Measurements from ENCODE around the gene TMEM242.
A peak's percentile ranks its signal among the peaks of the same experiment; 100 is the strongest.

The TMEM242 gene

DNA sequence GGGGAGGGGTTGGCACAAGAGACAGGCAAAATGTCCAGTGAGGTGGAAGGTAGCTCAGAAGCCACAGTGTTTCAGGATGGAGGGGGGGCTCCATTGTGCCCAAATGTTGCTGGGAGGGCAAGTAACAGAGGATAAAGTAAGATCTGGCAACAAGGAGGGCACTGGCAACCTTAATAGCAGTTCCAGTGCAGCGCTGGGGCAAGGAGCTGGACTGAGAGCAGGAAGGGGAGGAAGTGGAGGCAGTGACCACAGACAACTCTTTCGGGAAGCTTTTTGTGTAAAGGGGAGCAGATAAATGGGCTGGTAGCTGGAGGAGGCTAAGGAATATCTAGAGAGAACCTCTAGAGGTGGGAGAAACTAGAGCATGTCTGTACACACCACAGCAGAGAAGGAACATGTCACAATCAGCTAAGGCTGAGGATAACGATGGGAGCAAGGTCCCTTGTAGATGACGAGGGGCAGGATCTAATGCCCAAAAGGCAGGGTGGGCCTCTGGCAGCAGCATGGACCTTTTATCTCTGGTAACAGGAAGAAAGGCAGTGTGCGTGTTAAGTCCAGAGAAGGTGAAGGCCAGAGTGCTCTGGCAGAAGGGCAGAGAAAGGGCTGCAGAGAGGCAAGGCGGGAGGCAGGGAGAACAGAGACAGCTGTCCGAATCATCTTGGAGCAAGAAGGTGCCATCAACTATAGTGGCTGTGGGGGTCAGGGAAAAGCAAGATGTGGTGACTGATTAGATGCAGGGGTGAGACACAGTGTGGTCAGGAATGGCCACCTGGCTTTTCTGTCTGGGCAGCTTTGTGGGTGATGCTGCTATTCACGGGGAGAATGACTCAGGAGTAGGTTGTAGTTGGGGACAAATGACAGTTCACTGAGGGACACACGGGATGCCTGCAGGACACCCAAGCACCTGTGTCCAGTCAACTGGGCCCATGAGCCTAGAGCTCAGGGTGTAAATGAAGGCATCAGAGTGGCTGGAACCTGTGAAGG lies 17.4 kb downstream of the TMEM242 start:
- peak overlapping the region; percentile 69 to 71 for H3K27ac ChIP-seq (ENCODE audit: low read depth in 2 of 2, low read length in 2 of 2)
- H3K4me1 ChIP-seq (ENCODE audit: control insufficient read depth in 2 of 2, insufficient read depth in 2 of 2, low read length in 2 of 2): peaks cover 20 to 36% of the 10 kb centered on the region in 2 donors
- H3K4me3 ChIP-seq (ENCODE audit: low read length in 2 of 2): peak overlapping the region in 1 of 2 donors; percentile 48

DNA sequence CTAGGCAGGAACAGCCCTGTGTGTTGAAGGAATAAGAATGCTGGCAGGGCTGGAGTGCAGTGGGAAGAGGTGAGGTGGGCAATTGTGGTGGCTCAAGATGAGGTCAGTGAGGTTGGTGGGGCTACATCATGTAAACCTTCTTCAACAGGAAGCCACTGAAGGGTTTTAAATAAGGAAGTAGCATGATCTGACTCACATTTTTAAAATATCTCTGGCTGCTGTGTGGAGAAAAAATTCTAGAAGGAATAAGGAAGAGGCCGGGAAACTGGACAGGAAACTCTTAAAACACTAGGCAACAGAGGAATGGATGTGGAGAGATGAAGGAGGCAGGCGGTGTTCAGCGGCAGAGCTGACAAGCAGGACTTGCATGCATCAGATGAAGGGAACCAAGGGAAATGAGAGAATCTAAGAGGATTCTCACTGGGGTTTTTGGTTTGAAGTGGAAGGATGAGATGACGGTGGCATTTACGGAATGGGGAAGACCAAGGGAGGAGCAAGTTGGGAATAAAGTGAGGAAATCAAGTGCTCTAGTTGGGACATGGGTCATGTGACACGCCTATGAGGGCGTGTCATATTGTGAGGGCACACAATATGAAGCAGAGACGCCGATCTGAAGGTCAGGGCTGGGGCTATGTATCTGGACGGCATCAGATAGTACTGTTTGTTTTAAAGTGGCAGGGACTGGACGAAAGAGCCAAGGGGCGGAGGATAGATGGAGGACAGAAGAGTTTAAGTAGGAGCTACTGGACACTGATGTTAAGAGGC lies 18.2 kb downstream of the TMEM242 start:
- no peaks in the 10 kb centered on the region for H3K27me3 ChIP-seq (ENCODE audit: control insufficient read depth in 2 of 2, insufficient read depth in 2 of 2, low read length in 2 of 2)
- peak overlapping the region; percentile 69 to 71 for H3K27ac ChIP-seq (ENCODE audit: low read depth in 2 of 2, low read length in 2 of 2)
- H3K9ac ChIP-seq (ENCODE audit: low read depth in 1 of 2, low read length in 2 of 2): no peak overlapping the region
- no peaks in the 10 kb centered on the region for H3K36me3 ChIP-seq (ENCODE audit: control insufficient read depth in 2 of 2, insufficient read depth in 2 of 2, low read length in 2 of 2)
- H3K4me1 ChIP-seq (ENCODE audit: control insufficient read depth in 2 of 2, insufficient read depth in 2 of 2, low read length in 2 of 2): peaks cover 20 to 36% of the 10 kb centered on the region in 2 donors
- peak overlapping the region in 1 of 2 donors; percentile 48 for H3K4me3 ChIP-seq (ENCODE audit: low read length in 2 of 2)
- H3K9me3 ChIP-seq (ENCODE audit: control insufficient read depth in 2 of 2, low read length in 2 of 2): no peaks in the 10 kb centered on the region

More for the DNA sequence above, 17.4 kb downstream of the TMEM242 start:
- H3K9me3 ChIP-seq (ENCODE audit: control insufficient read depth in 2 of 2, low read length in 2 of 2): no peaks in the 10 kb centered on the region
- peaks cover 5 to 6% of the 10 kb centered on the region in 2 donors for H3K36me3 ChIP-seq (ENCODE audit: control insufficient read depth in 2 of 2, insufficient read depth in 2 of 2, low read length in 2 of 2)
- H3K9ac ChIP-seq (ENCODE audit: low read depth in 1 of 2, low read length in 2 of 2): no peak overlapping the region
- no peaks in the 10 kb centered on the region for H3K27me3 ChIP-seq (ENCODE audit: control insufficient read depth in 2 of 2, insufficient read depth in 2 of 2, low read length in 2 of 2)

DNA sequence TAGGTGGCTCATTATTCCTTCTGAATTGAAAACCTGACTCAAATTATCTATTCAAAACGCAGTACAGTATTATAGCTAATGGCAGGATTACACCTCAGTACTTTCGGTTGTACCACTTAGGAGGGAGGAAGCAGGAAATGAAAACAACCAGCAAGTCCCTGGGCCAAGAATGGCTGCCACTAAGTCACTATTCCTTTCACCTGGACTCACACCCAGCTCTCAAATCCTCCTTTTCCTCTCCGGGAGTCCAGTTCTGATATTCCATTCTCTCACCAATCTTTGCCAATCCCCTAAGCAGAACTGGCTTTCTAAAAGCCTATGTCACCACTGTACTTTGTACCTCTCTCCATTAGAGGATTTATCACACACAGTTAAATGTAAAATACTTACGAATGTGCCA lies 20.6 kb downstream of the TMEM242 start:
- Histone ChIP-seq H3K36me3 (ENCODE audit: control insufficient read depth in 2 of 2, insufficient read depth in 2 of 2, low read length in 2 of 2) (no peaks in the 10 kb centered on the region), H3K27me3 (ENCODE audit: control insufficient read depth in 2 of 2, insufficient read depth in 2 of 2, low read length in 2 of 2) (no peaks in the 10 kb centered on the region), H3K9me3 (ENCODE audit: control insufficient read depth in 2 of 2, low read length in 2 of 2) (no peaks in the 10 kb centered on the region), H3K9ac (ENCODE audit: low read depth in 1 of 2, low read length in 2 of 2) (no peak overlapping the region), H3K4me1 (ENCODE audit: control insufficient read depth in 2 of 2, insufficient read depth in 2 of 2, low read length in 2 of 2) (peaks cover 20 to 36% of the 10 kb centered on the region in 2 donors), H3K4me3 (ENCODE audit: low read length in 2 of 2) (peak overlapping the region; percentile 15 to 20), H3K27ac (ENCODE audit: low read depth in 2 of 2, low read length in 2 of 2) (peak overlapping the region; percentile 65 to 72)

DNA sequence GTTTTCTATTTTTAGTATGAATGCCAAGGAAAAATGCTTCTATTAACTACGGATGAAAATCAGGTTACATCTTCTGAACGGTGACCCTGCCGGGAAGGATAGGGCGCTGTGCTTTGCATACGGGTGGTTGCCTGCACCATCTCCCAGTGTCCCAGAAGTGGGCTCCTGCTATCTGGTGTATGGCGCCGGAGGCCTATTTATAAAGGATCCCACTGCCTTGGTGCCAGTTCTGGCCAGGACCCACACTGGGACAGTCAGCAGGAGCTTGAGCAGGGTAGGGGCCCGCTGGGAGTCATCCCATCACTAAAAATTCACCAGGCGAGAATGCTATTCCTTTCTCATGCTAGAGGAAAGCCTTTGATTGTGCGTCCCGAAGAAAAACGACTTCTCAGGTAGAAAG lies 22.9 kb downstream of the TMEM242 start:
- H3K36me3 ChIP-seq (ENCODE audit: control insufficient read depth in 2 of 2, insufficient read depth in 2 of 2, low read length in 2 of 2): no peaks in the 10 kb centered on the region
- H3K27me3 ChIP-seq (ENCODE audit: control insufficient read depth in 2 of 2, insufficient read depth in 2 of 2, low read length in 2 of 2): no peaks in the 10 kb centered on the region
- H3K9me3 ChIP-seq (ENCODE audit: control insufficient read depth in 2 of 2, low read length in 2 of 2): no peaks in the 10 kb centered on the region
- no peak overlapping the region for H3K4me3 ChIP-seq (ENCODE audit: low read length in 2 of 2)
- H3K9ac ChIP-seq (ENCODE audit: low read depth in 1 of 2, low read length in 2 of 2): no peak overlapping the region
- H3K4me1 ChIP-seq (ENCODE audit: control insufficient read depth in 2 of 2, insufficient read depth in 2 of 2, low read length in 2 of 2): peaks cover 11 to 24% of the 10 kb centered on the region in 2 donors
- no peak overlapping the region for H3K27ac ChIP-seq (ENCODE audit: low read depth in 2 of 2, low read length in 2 of 2)

DNA sequence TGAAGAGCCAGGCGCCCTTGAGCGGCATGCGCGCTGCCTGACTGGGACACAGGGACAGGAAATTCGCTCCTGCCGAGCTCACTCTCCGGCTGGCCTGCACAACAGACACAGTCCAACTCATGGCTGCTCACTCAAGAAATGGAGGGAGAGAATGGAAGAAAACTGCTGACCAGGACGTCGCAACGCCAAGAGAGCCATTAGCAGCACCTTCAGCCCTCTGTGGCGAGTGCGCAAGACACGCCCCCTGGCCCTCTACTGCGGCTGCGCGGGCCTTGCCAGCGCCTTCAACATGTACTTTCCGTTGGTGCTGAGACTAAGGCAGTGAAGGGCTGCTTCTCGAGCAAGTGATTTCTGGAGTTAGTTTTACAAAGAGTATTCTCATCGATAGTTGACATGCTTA lies 23.3 kb downstream of the TMEM242 start:
- H3K4me3 ChIP-seq (ENCODE audit: low read length in 2 of 2): no peak overlapping the region
- H3K9me3 ChIP-seq (ENCODE audit: control insufficient read depth in 2 of 2, low read length in 2 of 2): no peaks in the 10 kb centered on the region

DNA sequence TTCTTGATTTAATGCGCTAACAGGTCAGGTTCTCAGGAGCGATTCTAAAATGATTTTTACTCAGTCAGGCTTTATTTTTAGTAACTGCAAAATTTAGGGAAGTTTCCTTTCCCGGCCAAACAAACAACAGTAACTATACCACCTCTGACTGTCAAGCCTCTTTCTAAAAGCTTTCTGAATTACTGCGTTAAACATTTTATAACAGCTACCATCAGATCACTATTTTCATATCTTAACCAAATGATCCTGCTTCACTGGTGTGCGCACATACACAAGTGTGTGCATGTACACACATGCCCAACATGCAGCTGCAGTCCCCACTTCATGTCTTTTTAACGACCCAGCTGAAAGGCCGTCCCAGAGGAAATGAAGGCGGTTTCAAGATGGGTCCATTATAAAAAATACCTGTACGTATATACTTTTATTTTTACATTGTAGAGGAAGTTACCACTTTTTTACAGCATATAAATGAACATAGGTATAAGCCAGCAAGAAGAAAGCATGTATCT lies 25.0 kb downstream of the TMEM242 start:
- Histone ChIP-seq H3K9me3 (ENCODE audit: control insufficient read depth in 2 of 2, low read length in 2 of 2) (no peaks in the 10 kb centered on the region), H3K27ac (ENCODE audit: low read depth in 2 of 2, low read length in 2 of 2) (no peak overlapping the region), H3K36me3 (ENCODE audit: control insufficient read depth in 2 of 2, insufficient read depth in 2 of 2, low read length in 2 of 2) (no peaks in the 10 kb centered on the region), H3K4me3 (ENCODE audit: low read length in 2 of 2) (no peak overlapping the region), H3K4me1 (ENCODE audit: control insufficient read depth in 2 of 2, insufficient read depth in 2 of 2, low read length in 2 of 2) (peaks cover 3 to 11% of the 10 kb centered on the region in 2 donors), H3K27me3 (ENCODE audit: control insufficient read depth in 2 of 2, insufficient read depth in 2 of 2, low read length in 2 of 2) (no peaks in the 10 kb centered on the region), H3K9ac (ENCODE audit: low read depth in 1 of 2, low read length in 2 of 2) (no peak overlapping the region)

More for the DNA sequence above, 23.3 kb downstream of the TMEM242 start:
- peaks cover 7 to 20% of the 10 kb centered on the region in 2 donors for H3K4me1 ChIP-seq (ENCODE audit: control insufficient read depth in 2 of 2, insufficient read depth in 2 of 2, low read length in 2 of 2)
- H3K27ac ChIP-seq (ENCODE audit: low read depth in 2 of 2, low read length in 2 of 2): no peak overlapping the region
- no peaks in the 10 kb centered on the region for H3K27me3 ChIP-seq (ENCODE audit: control insufficient read depth in 2 of 2, insufficient read depth in 2 of 2, low read length in 2 of 2)
- no peak overlapping the region for H3K9ac ChIP-seq (ENCODE audit: low read depth in 1 of 2, low read length in 2 of 2)
- no peaks in the 10 kb centered on the region for H3K36me3 ChIP-seq (ENCODE audit: control insufficient read depth in 2 of 2, insufficient read depth in 2 of 2, low read length in 2 of 2)

DNA sequence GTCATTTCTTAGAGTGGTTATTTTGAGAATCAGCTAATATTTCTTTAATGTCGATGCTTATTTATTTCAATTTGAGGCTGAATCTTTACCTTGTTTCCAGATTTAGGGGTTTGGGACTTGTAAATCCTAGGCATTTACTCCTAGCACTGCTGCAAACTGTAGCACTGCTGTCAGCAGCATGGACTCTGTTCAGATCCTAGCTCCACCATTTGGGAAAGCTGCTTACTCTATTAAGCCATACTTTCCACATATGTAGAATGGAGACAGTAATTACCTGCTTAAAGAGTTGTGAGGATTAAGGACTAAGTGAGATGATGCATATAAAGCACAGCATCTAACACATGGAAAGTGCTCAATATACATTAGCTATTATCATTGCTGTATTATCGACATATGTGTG lies 28.7 kb downstream of the TMEM242 start:
- H3K27ac ChIP-seq (ENCODE audit: low read depth in 2 of 2, low read length in 2 of 2): no peak overlapping the region
- H3K4me1 ChIP-seq (ENCODE audit: control insufficient read depth in 2 of 2, insufficient read depth in 2 of 2, low read length in 2 of 2): no peaks in the 10 kb centered on the region
- H3K9me3 ChIP-seq (ENCODE audit: control insufficient read depth in 2 of 2, low read length in 2 of 2): no peaks in the 10 kb centered on the region
- no peak overlapping the region for H3K9ac ChIP-seq (ENCODE audit: low read depth in 1 of 2, low read length in 2 of 2)
- no peaks in the 10 kb centered on the region for H3K27me3 ChIP-seq (ENCODE audit: control insufficient read depth in 2 of 2, insufficient read depth in 2 of 2, low read length in 2 of 2)
- no peak overlapping the region for H3K4me3 ChIP-seq (ENCODE audit: low read length in 2 of 2)
- peaks cover 11 to 24% of the 10 kb centered on the region in 2 donors for H3K36me3 ChIP-seq (ENCODE audit: control insufficient read depth in 2 of 2, insufficient read depth in 2 of 2, low read length in 2 of 2)

DNA sequence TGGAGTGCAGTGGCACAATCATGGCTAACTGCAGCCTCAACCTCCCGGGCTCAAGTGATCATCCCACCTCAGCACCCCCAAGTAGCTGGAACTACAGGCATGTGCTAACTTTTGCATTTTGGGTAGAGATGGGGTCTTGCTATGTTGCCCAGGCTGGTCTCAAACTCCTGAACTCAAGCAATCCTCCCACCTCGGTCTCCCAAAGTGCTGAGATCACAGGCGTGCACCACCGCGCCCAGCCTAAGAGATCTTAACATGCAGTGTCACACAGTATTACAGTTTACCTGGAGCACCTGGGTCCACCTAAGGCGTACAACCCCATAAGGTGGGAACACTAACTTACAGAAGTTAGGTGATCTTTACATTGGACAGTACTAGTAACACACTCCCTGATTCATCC lies 29.5 kb downstream of the TMEM242 start:
- H3K9me3 ChIP-seq (ENCODE audit: control insufficient read depth in 2 of 2, low read length in 2 of 2): no peaks in the 10 kb centered on the region
- no peak overlapping the region for H3K9ac ChIP-seq (ENCODE audit: low read depth in 1 of 2, low read length in 2 of 2)
- H3K4me3 ChIP-seq (ENCODE audit: low read length in 2 of 2): no peak overlapping the region
- no peaks in the 10 kb centered on the region for H3K27me3 ChIP-seq (ENCODE audit: control insufficient read depth in 2 of 2, insufficient read depth in 2 of 2, low read length in 2 of 2)
- H3K36me3 ChIP-seq (ENCODE audit: control insufficient read depth in 2 of 2, insufficient read depth in 2 of 2, low read length in 2 of 2): peaks cover 12 to 25% of the 10 kb centered on the region in 2 donors
- no peak overlapping the region for H3K27ac ChIP-seq (ENCODE audit: low read depth in 2 of 2, low read length in 2 of 2)
- H3K4me1 ChIP-seq (ENCODE audit: control insufficient read depth in 2 of 2, insufficient read depth in 2 of 2, low read length in 2 of 2): no peaks in the 10 kb centered on the region

- peaks cover 14 to 30% of the 10 kb centered on the region in 2 donors for H3K36me3 ChIP-seq (ENCODE audit: control insufficient read depth in 2 of 2, insufficient read depth in 2 of 2, low read length in 2 of 2)
- H3K4me1 ChIP-seq (ENCODE audit: control insufficient read depth in 2 of 2, insufficient read depth in 2 of 2, low read length in 2 of 2): no peaks in the 10 kb centered on the region
- no peaks in the 10 kb centered on the region for H3K27me3 ChIP-seq (ENCODE audit: control insufficient read depth in 2 of 2, insufficient read depth in 2 of 2, low read length in 2 of 2)
- no peaks in the 10 kb centered on the region for H3K9me3 ChIP-seq (ENCODE audit: control insufficient read depth in 2 of 2, low read length in 2 of 2)
- H3K9ac ChIP-seq (ENCODE audit: low read depth in 1 of 2, low read length in 2 of 2): no peak overlapping the region
- no peak overlapping the region for H3K27ac ChIP-seq (ENCODE audit: low read depth in 2 of 2, low read length in 2 of 2)
- no peak overlapping the region for H3K4me3 ChIP-seq (ENCODE audit: low read length in 2 of 2)
Measured at GRCh38 chr6:157292202-157292601, 31.1 kb downstream of the TMEM242 start.

GRCh38 chr6:157291356-157291755 lies 32.0 kb downstream of the TMEM242 start:
- Histone ChIP-seq H3K36me3 (ENCODE audit: control insufficient read depth in 2 of 2, insufficient read depth in 2 of 2, low read length in 2 of 2) (peaks cover 14 to 30% of the 10 kb centered on the region in 2 donors), H3K9me3 (ENCODE audit: control insufficient read depth in 2 of 2, low read length in 2 of 2) (no peaks in the 10 kb centered on the region), H3K27ac (ENCODE audit: low read depth in 2 of 2, low read length in 2 of 2) (no peak overlapping the region), H3K4me1 (ENCODE audit: control insufficient read depth in 2 of 2, insufficient read depth in 2 of 2, low read length in 2 of 2) (no peaks in the 10 kb centered on the region), H3K27me3 (ENCODE audit: control insufficient read depth in 2 of 2, insufficient read depth in 2 of 2, low read length in 2 of 2) (no peaks in the 10 kb centered on the region), H3K4me3 (ENCODE audit: low read length in 2 of 2) (no peak overlapping the region), H3K9ac (ENCODE audit: low read depth in 1 of 2, low read length in 2 of 2) (no peak overlapping the region)
